Liver (tissue), 3 donors: Measurements from ENCODE around the gene TGFBR3.

Experiments
- JUND ChIP-seq, 2 donors: IDR thresholded peaks; 2 replicates each; pipeline ENCODE4 v1.6.1; 2016; ENCODE audit warnings: antibody characterized with exemption in 2 of 2
- RAD21 ChIP-seq, 2 donors: IDR thresholded peaks; 2 replicates each; pipeline ENCODE4 v1.6.1; 2016; ENCODE audit warnings: antibody characterized with exemption in 2 of 2, mild to moderate bottlenecking in 2 of 2
- YY1 ChIP-seq: IDR thresholded peaks from 2 replicates; pipeline ENCODE4 v1.6.1; 2016; ENCODE audit warnings: antibody characterized with exemption, mild to moderate bottlenecking
- TF ChIP-seq, protein P1 (sequence below): fragments of 150-350 bp; IDR thresholded peaks from 2 replicates; pipeline ENCODE4 v1.5.1; 2017; ENCODE audit warnings: improper control_type of control experiment, low read depth, low read length; ENCODE audit not compliant: missing input control
- TF ChIP-seq, protein P2 (sequence below): IDR thresholded peaks from 2 replicates; pipeline ENCODE4 v1.6.1; 2016; ENCODE audit warnings: antibody characterized with exemption
- TF ChIP-seq, protein P3 (sequence below): IDR thresholded peaks from 2 replicates; pipeline ENCODE4 v1.6.1; 2016; ENCODE audit warnings: antibody characterized with exemption
- donor health status: healthy.
- donor health status: healthy.

DNA sequence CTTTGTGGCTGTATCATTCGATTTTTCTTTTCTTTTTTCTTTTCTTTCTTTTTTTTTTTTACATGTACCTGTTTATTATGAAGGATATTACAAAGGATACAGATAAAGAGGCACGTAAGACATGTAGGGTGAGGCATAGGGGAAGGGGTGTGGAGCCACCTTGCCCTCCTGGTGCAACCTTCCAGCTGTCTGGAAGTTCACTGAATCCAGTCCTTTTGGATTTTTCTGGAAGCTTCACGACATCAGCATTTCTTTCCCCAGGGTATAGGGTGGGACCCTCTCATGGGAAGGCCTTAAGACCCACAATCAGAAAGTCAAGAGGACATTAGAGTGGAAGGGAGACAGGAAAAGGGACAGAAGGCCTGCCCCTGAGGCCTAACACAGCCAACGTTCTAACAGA lies 30.1 kb upstream of the TGFBR3 start:
- TF ChIP-seq, protein P1, sequence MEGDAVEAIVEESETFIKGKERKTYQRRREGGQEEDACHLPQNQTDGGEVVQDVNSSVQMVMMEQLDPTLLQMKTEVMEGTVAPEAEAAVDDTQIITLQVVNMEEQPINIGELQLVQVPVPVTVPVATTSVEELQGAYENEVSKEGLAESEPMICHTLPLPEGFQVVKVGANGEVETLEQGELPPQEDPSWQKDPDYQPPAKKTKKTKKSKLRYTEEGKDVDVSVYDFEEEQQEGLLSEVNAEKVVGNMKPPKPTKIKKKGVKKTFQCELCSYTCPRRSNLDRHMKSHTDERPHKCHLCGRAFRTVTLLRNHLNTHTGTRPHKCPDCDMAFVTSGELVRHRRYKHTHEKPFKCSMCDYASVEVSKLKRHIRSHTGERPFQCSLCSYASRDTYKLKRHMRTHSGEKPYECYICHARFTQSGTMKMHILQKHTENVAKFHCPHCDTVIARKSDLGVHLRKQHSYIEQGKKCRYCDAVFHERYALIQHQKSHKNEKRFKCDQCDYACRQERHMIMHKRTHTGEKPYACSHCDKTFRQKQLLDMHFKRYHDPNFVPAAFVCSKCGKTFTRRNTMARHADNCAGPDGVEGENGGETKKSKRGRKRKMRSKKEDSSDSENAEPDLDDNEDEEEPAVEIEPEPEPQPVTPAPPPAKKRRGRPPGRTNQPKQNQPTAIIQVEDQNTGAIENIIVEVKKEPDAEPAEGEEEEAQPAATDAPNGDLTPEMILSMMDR: no peak
- no peak for TF ChIP-seq YY1
- TF ChIP-seq, protein P2, sequence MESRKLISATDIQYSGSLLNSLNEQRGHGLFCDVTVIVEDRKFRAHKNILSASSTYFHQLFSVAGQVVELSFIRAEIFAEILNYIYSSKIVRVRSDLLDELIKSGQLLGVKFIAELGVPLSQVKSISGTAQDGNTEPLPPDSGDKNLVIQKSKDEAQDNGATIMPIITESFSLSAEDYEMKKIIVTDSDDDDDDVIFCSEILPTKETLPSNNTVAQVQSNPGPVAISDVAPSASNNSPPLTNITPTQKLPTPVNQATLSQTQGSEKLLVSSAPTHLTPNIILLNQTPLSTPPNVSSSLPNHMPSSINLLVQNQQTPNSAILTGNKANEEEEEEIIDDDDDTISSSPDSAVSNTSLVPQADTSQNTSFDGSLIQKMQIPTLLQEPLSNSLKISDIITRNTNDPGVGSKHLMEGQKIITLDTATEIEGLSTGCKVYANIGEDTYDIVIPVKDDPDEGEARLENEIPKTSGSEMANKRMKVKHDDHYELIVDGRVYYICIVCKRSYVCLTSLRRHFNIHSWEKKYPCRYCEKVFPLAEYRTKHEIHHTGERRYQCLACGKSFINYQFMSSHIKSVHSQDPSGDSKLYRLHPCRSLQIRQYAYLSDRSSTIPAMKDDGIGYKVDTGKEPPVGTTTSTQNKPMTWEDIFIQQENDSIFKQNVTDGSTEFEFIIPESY: no peak
- TF ChIP-seq, protein P3, sequence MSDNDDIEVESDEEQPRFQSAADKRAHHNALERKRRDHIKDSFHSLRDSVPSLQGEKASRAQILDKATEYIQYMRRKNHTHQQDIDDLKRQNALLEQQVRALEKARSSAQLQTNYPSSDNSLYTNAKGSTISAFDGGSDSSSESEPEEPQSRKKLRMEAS: no peak
- no peak for TF ChIP-seq JUND (IDR thresholded peaks at IDR 0.05)
- no peak for TF ChIP-seq RAD21 (IDR thresholded peaks at IDR 0.05)
